Endothelial cell of umbilical vein (primary cell): Measurements from ENCODE around the gene NDUFS6.

ENCODE experiments used
- CTCF ChIP-seq, 2 donors: IDR thresholded peaks; 1 replicate in 1 of 2; 2 replicates in 1 of 2; pipeline ENCODE4 v1.5.1; 2011; ENCODE audit warnings: low read length in 2 of 2, mild to moderate bottlenecking in 2 of 2, moderate library complexity in 2 of 2, control low read depth in 1 of 2, inconsistent platforms in 1 of 2, low read depth in 1 of 2; ENCODE audit not compliant: insufficient read depth in 1 of 2; ENCODE audit errors: extremely low read depth in 1 of 2
- FOS ChIP-seq: IDR thresholded peaks from 2 replicates; pipeline ENCODE4 v1.6.1; 2011; ENCODE audit warnings: mild to moderate bottlenecking, low read length, moderate library complexity, borderline replicate concordance; ENCODE audit not compliant: insufficient read depth
- JUN ChIP-seq: IDR thresholded peaks from 2 replicates; pipeline ENCODE4 v1.6.1; 2011; ENCODE audit warnings: borderline replicate concordance, low read depth; ENCODE audit not compliant: insufficient read length, insufficient read depth
- MAX ChIP-seq: IDR thresholded peaks from 2 replicates; pipeline ENCODE4 v1.6.1; 2011; ENCODE audit not compliant: insufficient read depth, insufficient read length
- POLR2A ChIP-seq: IDR thresholded peaks from 2 replicates; pipeline ENCODE4 v1.6.1; 2012; ENCODE audit warnings: low read depth, mild to moderate bottlenecking, control low read depth, low read length
- POLR2AphosphoS5 ChIP-seq: IDR thresholded peaks from 2 replicates; pipeline ENCODE4 v1.6.1; 2012; ENCODE audit warnings: low read depth, mild to moderate bottlenecking, control low read depth, low read length, moderate library complexity; ENCODE audit not compliant: insufficient read depth

- TF ChIP-seq CTCF (IDR thresholded peaks at IDR 0.05; ENCODE audit: extremely low read depth in 1 of 2, insufficient read depth in 1 of 2, low read depth in 1 of 2, low read length in 2 of 2), result no peak
- no peak for TF ChIP-seq FOS
- no peak for TF ChIP-seq POLR2AphosphoS5
- no peak for TF ChIP-seq JUN
- no peak for TF ChIP-seq POLR2A
- no peak for TF ChIP-seq MAX
Observed at GRCh38 chr5:1831257-1831656, 30.1 kb downstream of the NDUFS6 start.
